Measurements from ENCODE around the gene ZNF23. TPM values are rescaled to one million over a fixed set of nuclear protein-coding genes. Genes with fewer than 3 reads are reported as not detected.

ZNF23 gene
- total RNA-seq, 1 experiment from 2014 or later: 9.6 TPM

DNA sequence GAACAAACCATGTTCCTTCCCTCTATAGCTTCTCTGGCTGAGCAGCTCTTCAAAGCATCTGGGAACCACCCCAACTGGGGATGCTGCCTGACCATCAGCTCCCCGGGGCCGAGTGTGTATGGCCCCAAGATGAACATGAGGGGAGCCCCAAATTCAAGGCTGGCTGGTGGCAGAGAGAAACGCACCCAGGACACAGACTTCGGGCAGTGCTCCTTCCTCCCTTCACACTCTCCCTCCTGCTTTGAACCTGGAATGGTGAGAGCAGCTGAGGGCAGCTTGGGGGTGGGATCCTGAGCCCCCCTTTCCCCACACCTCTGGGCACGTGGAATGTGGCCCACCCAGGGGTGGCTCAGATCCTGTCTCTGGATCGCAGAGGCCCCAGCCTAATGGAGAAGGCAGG lies 37.4 kb downstream of the ZNF23 start:
- Histone ChIP-seq H3T11ph (ENCODE audit: low read length) (no peak overlapping the region), H2BK5ac (ENCODE audit: insufficient read length, low read length) (no peak overlapping the region), H3K4me1 (ENCODE audit: insufficient read depth, low read length) (no peaks in the 10 kb centered on the region), H3K14ac (ENCODE audit: insufficient read depth, low read length) (no peak overlapping the region), H4K20me1 (ENCODE audit: control insufficient read depth, insufficient read depth, insufficient read length) (no peaks in the 10 kb centered on the region), H3K27me3 (ENCODE audit: insufficient read depth, low read length) (no peaks in the 10 kb centered on the region), H4K8ac (replicated peaks; ENCODE audit: insufficient read length, low read depth, low read length) (no peak overlapping the region), H3K79me1 (ENCODE audit: insufficient read depth, low read depth, low read length, poor library complexity, severe bottlenecking) (no peaks in the 10 kb centered on the region), H3K56ac (ENCODE audit: insufficient read length, low read depth, low read length) (no peak overlapping the region), H2BK20ac (ENCODE audit: low read depth, low read length, poor library complexity, severe bottlenecking) (no peak overlapping the region), H3K18ac (ENCODE audit: insufficient read length, low read depth, low read length) (no peak overlapping the region), H2AK5ac (ENCODE audit: insufficient read length, low read length) (no peak overlapping the region), H3K4ac (ENCODE audit: low read depth, low read length) (no peak overlapping the region), H3K9ac (ENCODE audit: extremely low read depth, insufficient read length, low read length) (no peak overlapping the region), H3K79me2 (ENCODE audit: insufficient read depth, low read length) (no peaks in the 10 kb centered on the region), H3K4me2 (ENCODE audit: insufficient read depth, insufficient read length, low read length) (no peak overlapping the region), H2AFZ (ENCODE audit: low read length) (no peak overlapping the region), H4K5ac (ENCODE audit: insufficient read length, low read depth, low read length) (no peak overlapping the region), H2BK12ac (ENCODE audit: insufficient read length, low read depth, low read length) (no peak overlapping the region), H2BK15ac (ENCODE audit: low read depth, low read length) (no peak overlapping the region), H2BK120ac (ENCODE audit: low read depth, low read length, poor library complexity, severe bottlenecking) (no peak overlapping the region), H4K91ac (ENCODE audit: insufficient read length, low read depth, low read length) (no peak overlapping the region), H3K23me2 (ENCODE audit: insufficient read length, low read depth, low read length, poor library complexity, severe bottlenecking) (no peaks in the 10 kb centered on the region), H3K27ac (ENCODE audit: insufficient read length, low read depth, low read length) (no peak overlapping the region), H3K9me3 (ENCODE audit: control insufficient read depth, low read depth, low read length) (no peaks in the 10 kb centered on the region), H3K23ac (ENCODE audit: insufficient read length, low read depth, low read length) (no peak overlapping the region)
- H3K36me3 Mint-ChIP-seq (ENCODE audit: insufficient read depth in 1 of 3, low read depth in 3 of 3): peaks cover 0 to 2% (median 0%) of the 10 kb centered on the region in 3 experiments; a peak in 1 of 7 replicates
- H3K4me3 Mint-ChIP-seq: peak overlapping the region; percentile 82 to 90; a peak in 4 of 5 replicates
- peaks cover 0 to 4% of the 10 kb centered on the region in 2 experiments; a peak in 2 of 5 replicates for H3K9me3 Mint-ChIP-seq
- no peak overlapping the region for H3K27ac Mint-ChIP-seq
- WGBS (ENCODE audit: extremely low coverage, insufficient read length, low lambda C conversion rate): no CpG with 5 or more reads among the region's 6 CpGs
- no peak for TF ChIP-seq CTCF (conservative IDR thresholded peaks at IDR 0.05)
- no peak for DNase-seq
- peaks cover 45% of the 10 kb centered on the region for H3K27me3 Mint-ChIP-seq (ENCODE audit: low read depth)
- H3K4me1 Mint-ChIP-seq: peaks cover 15 to 19% of the 10 kb centered on the region in 2 experiments
